Right forelimb (tissue), 1 donor: ENCODE measurements around the gene UBE2E2.

Experiments
- DNase-seq: peaks from one replicate; pipeline ENCODE4 v3.0.0-alpha.2; 2018

The UBE2E2 gene

DNA sequence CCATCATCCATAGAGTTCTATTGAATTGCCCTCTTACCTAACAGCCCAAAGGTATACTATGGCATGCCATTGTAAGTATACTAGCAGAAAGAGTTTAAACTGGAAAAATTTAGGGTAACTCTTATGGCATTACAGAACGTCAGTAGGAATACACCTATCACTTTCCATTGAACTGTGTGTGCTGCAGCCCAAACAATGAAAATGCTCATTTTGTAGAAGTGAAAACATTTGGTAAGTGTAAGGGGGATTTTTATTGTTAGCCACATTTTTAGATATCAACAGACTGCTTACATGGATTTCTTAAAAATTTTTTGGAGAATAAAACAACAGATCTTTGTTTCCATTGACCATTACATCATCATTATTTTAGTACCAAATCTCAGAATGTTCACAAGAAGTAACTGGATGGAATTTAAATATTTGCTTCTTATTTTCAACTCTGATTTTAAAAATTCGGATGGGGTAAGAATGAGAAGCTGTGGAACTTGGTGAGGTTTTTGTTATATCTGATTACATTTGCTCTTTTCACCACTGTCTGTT, 245.9 kb downstream of the UBE2E2 start:
- no peak for DNase-seq

DNA sequence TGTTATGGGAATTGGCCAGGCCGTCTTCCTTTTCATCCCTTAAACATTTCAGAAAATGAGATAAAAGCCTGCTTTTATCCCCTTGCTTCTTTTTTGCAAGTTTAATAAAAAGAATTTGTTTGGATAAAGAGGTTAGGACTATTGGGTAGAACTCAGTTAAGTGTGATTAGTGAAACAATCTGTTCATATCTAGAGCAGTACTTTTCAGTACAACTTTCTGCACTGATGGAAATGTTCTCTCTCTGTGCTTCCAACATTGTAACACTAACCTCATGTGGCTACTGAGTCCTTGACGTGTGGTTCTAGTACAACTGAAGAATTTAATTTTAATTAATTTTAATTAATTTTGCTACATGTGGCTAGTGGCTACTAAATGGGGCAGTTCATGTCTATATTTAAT, 246.9 kb downstream of the UBE2E2 start:
- no peak for DNase-seq

- no peak for DNase-seq
Measured at GRCh38 chr3:23450806-23451205, 247.7 kb downstream of the UBE2E2 start.

DNA sequence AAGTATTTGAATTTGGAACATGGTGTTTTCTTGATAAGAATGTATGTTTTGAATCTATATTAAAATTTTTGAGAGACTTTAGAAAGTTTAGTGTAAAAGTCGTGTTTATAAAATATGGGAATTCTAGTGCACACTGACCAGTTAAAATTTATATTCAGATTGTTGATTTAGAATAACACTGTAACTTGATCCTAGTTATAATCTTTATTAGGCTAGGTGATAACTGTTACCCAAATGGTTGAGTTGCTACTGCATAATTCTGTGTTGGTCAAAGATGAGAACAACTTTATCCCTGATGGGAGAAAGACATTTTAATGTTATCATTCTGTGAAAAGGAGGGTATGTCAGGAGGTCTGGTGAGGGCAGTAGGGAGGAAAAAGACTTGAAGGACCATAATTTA, 249.3 kb downstream of the UBE2E2 start:
- no peak for DNase-seq

DNA sequence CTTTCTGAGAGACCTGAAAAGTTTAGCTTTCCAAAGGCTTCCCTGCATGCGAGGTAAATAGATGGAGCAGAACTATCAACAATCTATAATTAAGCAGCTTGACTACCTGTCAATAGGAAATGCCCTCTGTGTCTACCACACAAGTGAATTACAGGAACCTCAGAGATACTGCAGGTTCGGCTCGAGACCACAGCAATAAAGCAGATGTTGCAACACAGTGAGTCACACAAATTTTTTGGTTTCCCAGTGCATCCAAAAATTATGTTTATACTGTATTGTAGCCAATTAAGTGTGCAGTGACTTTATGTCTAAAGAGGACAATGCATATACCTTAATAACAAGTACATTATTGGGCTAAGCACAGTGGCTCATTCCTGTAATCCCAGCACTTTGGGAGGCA, 252.0 kb downstream of the UBE2E2 start:
- DNase-seq: no peak

GRCh38 chr3:23455775-23456174, 252.6 kb downstream of the UBE2E2 start:
- DNase-seq: no peak

DNA sequence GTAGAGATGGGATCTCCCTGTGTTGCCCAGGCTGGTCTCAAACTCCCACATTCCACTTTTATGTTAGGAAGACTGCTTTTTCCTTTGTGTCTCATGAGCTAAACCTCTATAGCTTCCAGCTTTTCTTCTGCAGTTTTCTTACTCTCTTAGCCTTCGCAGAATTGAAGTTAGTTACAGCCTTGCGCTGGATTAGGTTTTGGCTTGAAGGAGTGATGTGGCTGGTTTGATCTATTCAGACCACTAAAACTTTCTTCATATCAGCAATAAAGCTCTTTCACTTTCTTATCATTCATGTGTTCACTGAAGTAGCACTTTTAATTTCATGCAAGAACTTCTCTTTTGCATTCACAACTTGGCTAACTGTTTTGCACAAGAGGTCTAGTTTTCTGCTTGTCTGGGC, 254.6 kb downstream of the UBE2E2 start:
- DNase-seq: no peak

DNA sequence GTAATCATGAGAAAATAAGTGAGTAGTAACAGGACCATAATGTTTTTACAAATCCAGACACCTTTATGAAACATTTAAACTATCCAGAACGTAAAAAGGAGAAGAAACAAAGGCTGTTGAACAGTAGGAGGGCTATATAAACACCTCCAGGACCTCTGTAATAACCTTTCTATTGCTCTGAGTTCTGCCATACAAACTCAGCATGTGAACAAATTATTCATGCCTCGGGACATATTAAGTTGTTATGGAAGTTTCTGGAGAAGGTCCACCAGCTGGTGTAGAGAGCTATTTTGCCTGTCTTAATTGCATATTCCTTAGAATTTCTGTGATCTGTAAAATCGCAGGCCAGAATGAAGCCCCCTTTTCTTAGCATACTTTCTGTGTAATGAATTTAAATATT, 256.3 kb downstream of the UBE2E2 start:
- DNase-seq: no peak

GRCh38 chr3:23459889-23460546, 256.9 kb downstream of the UBE2E2 start:
- DNase-seq: no peak

GRCh38 chr3:23461069-23461468, 257.9 kb downstream of the UBE2E2 start:
- DNase-seq: no peak

DNA sequence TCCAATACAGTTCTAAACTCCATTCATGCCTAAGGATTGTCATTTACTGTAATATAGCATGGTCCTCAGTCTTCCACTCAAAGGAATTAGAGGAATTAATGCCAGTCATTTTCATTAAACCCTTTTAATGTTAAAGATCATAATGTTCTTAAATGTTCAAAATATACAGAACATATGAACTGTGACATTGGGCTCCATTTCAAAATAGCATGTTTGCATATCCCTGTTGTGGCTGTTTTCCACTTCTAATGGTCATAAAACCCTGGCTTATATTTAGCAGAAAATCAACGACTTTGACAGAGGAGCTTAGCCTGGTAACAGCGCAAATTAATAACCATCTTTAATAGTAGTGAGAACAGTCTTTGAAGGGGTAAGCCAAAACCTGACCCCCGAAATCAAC, 260.7 kb downstream of the UBE2E2 start:
- DNase-seq: no peak

GRCh38 chr3:23465569-23465968, 262.4 kb downstream of the UBE2E2 start:
- no peak for DNase-seq

DNA sequence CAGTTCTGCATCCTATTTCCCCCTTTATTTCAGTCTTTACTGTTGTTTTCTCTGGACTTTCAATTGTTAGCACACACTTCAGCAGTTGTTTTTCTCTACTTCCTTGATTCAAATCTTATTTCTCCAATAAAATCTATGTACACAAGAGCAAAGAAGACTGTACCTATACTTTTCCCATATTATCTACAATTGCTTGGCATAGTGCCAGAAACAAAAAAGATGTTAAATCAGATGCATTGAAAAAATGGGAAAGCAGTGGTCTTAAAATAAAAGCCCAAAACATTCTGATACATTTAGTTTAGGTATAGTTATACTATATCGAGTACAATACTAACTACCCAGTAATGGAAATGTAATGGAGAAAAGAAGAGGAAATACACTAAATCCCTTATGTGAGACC, 265.1 kb downstream of the UBE2E2 start:
- no peak for DNase-seq

GRCh38 chr3:23474580-23475357, 271.6 kb downstream of the UBE2E2 start:
- no peak for DNase-seq

DNA sequence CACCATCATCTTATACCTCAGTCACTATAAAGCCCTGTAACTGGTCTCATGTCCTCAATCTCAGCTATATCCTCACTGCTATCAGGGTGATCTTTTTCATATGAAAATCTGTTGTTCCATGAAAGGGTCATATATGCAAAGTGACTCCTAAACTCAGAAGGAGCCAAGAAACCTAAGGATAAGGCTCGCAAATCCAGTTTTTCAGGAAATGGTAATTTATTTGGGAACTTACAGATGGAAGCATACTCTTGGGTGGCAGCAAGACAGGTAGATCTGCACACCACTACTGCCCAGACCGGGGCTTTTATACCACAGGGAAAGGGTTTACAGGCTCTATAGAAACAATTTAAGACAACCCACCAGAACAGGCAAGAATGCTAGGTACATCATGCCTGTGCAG, 272.3 kb downstream of the UBE2E2 start:
- no peak for DNase-seq

DNA sequence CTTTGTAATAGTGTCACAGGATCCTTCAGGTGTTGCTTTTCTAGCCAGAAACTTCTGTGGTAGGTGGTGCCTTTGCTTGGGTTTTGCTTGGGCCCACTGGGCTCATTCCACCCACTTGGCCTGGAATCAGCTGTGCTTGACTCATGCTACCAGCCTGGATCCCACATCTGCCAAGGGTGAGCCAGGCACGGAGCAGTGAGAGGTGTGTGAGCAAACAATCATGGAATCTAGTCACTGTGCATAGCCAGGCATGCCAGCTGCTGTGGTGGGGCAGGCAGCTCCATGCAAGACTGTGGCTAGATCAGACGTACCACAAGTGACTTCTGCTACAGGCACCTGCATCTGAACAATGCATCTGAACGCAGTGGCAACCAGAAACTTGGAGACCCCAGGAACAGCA, 275.9 kb downstream of the UBE2E2 start:
- no peak for DNase-seq

DNA sequence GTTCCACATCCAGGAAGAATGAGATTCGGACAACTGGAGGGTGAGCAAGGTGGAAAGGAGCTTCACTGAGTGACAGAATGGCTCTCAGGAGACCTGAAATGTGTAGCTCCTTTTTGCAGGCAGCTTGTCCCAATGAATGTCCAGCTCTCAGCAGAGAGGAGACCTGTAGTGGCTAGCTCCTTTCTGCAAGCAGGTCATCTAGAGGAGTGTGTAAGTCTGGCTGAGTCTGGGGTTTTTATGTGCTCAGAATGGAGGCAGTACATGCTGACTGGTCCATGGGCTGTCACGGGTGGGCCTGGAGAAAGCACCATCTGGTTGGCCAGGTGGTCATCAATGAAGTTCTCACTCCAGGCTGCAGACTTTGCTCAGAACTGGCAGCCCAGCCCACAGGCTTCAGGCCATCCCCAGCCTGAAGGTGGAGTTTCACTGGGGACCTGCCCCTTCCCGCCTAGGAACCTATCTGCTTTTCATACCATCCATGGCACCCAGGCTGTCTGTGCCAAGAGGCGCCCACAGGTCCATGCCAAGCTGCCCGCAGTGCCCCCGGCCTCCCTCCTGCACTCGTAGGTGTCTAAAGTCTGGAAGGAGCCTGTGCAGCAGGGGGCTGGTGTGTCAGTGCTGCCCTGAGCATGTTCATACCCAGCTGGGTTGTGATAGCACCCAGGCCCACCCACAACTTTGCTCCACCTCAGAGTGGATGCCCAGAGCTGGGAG, 276.6 kb downstream of the UBE2E2 start:
- no peak for DNase-seq

DNA sequence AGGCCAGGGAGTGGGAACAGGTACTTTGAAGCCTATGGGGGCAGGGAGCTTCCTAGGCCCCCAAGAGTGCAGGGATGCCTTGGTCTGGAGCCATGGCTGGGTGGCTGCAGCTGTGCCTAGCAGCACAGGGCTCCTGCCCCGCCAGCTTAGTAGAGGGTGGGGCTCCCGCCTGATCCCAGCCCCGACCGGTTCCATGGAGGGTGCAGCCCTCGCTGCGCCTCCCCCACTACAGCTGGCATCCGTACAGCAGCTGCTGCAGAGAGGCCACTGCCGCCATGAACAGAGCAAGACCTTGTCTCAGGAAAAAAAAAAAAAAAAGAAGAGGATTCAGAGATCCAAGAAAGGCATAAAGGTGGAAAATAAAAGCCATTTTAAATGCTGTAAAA, 277.2 kb downstream of the UBE2E2 start:
- no peak for DNase-seq

- no peak for DNase-seq
Measured at GRCh38 chr3:23481011-23481615, 278.0 kb downstream of the UBE2E2 start.

GRCh38 chr3:23481616-23482278, 278.6 kb downstream of the UBE2E2 start:
- DNase-seq: no peak

GRCh38 chr3:23484386-23484785, 281.3 kb downstream of the UBE2E2 start:
- no peak for DNase-seq

DNA sequence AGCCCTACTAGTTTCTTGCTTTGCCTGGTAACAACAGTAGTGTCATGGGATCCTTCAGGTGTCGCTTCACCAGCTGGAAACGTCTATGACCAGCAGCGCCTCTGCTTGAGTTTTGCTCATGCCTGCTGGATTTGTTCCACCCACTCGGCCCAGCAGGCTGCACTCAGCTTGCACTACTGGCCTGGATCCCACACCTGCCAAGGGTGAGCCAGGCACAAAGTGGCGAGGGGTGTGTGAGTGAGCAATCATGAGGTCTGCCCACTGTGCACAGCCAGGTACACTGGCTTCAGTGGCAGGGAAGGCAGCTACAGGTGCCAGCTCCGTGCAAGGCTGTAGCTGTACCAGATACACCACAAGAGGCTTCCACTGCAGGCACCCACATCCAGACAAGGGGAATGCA, 282.8 kb downstream of the UBE2E2 start:
- no peak for DNase-seq

- DNase-seq: no peak
Measured at GRCh38 chr3:23487015-23487414, 283.9 kb downstream of the UBE2E2 start.
